Rectal smooth muscle tissue (tissue), 1 donor: ENCODE results near the gene TPK1.

Source experiments
- H3K27ac ChIP-seq: one replicate; pipeline ENCODE4 v1.7.0; 2013; ENCODE audit warnings: low read depth, low read length, inconsistent platforms
- H3K27me3 ChIP-seq: one replicate; pipeline ENCODE4 v1.7.0; 2013; ENCODE audit warnings: low read length; ENCODE audit not compliant: control insufficient read depth, insufficient read depth
- H3K36me3 ChIP-seq: one replicate; pipeline ENCODE4 v1.7.0; 2013; ENCODE audit warnings: low read length; ENCODE audit not compliant: control insufficient read depth, insufficient read depth
- H3K4me1 ChIP-seq: one replicate; pipeline ENCODE4 v1.7.0; 2013; ENCODE audit warnings: low read length; ENCODE audit not compliant: control insufficient read depth, insufficient read depth
- H3K4me3 ChIP-seq: one replicate; pipeline ENCODE4 v1.7.0; 2013; ENCODE audit warnings: low read length
- H3K9ac ChIP-seq: one replicate; pipeline ENCODE4 v1.7.0; 2013; ENCODE audit warnings: low read length

Gene TPK1

DNA sequence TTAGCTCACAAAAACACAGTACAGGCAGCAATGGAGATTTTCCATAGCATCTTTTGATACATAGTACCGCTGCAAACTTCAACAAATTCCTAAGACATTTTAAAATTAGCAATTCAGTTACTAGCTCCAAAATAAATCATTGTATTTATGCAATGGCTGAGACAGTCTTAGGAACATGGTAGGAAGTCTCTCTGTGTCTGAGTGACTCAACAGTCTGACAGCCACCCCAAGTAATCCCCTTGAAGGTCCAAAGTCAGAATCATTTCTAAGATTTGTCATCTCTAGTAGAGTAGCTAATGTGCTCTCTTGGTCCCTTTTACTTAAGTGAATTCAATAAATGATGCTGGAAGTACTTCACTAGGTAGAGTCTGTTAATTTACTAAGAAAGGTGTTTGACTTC lies 338.6 kb downstream of the TPK1 start:
- Histone ChIP-seq H3K4me1 (no peaks in the 10 kb centered on the region), H3K27ac (no peak overlapping the region), H3K9ac (no peak overlapping the region), H3K36me3 (no peaks in the 10 kb centered on the region), H3K4me3 (no peak overlapping the region), H3K27me3 (no peaks in the 10 kb centered on the region)

DNA sequence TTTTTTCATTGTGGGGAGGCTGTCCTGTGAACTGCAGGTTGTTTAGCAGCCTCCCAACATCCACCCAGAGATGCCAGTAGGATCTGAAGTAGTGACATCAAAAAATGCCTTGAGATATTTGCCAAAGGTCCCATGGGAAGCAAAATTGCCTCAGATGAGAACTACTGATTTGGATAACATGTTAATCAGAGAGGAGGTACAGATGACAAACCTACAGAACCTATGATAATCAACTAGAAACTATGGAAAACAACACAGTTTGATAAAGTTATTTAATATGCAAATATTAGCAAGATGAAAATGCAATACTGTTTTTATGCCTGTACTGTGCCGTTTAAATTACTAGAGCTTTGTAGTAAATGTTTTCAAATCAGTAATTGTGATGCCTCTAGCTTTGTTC lies 341.5 kb downstream of the TPK1 start:
- no peak overlapping the region for H3K9ac ChIP-seq
- no peaks in the 10 kb centered on the region for H3K36me3 ChIP-seq
- H3K27me3 ChIP-seq = no peaks in the 10 kb centered on the region
- no peak overlapping the region for H3K4me3 ChIP-seq
- H3K27ac ChIP-seq = no peak overlapping the region
- no peaks in the 10 kb centered on the region for H3K4me1 ChIP-seq

DNA sequence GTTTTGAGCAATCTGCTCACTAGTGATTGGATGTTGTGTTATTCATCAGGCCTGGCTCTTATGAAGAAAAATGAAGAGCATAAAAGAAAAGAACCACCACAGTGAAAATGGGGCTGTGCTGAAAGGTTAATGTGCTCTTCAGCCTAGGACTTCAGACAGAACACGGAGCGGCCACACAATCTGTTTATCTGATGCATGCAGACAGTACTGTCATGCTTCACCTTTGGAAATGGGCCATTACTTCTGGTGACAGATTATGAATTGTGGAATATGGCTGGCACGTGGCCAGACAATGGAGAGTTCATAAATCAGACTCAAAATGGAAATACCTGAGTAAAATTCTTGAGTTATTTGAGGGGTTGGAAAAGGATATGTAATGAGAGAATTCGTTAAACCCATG lies 346.3 kb downstream of the TPK1 start:
- no peak overlapping the region for H3K9ac ChIP-seq
- H3K36me3 ChIP-seq = no peaks in the 10 kb centered on the region
- H3K27me3 ChIP-seq = no peaks in the 10 kb centered on the region
- H3K27ac ChIP-seq = no peak overlapping the region
- H3K4me1 ChIP-seq = no peaks in the 10 kb centered on the region
- H3K4me3 ChIP-seq = no peak overlapping the region

DNA sequence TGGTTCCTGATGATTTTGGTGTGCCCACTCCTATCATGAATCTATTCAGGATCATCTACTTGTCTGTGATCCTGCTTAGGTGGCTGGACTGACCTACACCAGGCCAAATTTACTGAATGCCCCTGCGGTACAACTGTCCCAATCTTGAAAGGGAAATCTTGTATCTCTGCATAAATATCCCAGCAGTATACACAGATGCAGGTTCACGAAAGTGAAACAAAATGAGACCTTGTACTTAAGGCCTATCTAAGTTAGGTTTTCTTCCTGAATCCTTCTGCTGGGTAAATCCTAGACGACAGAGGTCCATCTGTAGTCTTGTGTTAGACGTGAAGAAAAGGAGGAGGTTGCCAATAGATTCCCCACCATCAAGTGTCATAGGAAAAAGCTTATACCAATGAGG lies 346.9 kb downstream of the TPK1 start:
- H3K9ac ChIP-seq = no peak overlapping the region
- H3K4me3 ChIP-seq = no peak overlapping the region
- no peaks in the 10 kb centered on the region for H3K27me3 ChIP-seq
- no peak overlapping the region for H3K27ac ChIP-seq
- H3K4me1 ChIP-seq = no peaks in the 10 kb centered on the region
- no peaks in the 10 kb centered on the region for H3K36me3 ChIP-seq

DNA sequence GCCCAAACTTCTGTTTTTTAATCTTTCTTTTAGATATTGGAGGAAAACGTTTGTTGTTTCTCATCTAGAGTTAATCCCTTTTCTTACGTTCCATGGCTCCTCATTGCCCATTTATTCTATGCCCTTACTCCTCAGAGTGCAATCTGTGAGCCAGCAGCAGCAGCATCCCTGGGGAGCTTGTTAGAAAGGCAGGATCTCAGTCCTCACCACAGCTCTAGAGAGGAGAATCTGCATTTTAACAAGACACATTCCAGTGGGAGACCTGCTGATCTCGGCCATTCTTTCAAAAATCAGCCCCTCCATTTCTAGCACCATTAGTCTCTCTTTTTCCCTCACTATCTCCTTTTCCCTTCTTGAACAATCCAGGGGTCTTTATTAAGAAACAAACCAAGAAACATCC lies 348.0 kb downstream of the TPK1 start:
- H3K4me3 ChIP-seq = no peak overlapping the region
- H3K4me1 ChIP-seq = no peaks in the 10 kb centered on the region
- H3K27me3 ChIP-seq = no peaks in the 10 kb centered on the region
- H3K36me3 ChIP-seq = no peaks in the 10 kb centered on the region
- no peak overlapping the region for H3K9ac ChIP-seq
- H3K27ac ChIP-seq = no peak overlapping the region

DNA sequence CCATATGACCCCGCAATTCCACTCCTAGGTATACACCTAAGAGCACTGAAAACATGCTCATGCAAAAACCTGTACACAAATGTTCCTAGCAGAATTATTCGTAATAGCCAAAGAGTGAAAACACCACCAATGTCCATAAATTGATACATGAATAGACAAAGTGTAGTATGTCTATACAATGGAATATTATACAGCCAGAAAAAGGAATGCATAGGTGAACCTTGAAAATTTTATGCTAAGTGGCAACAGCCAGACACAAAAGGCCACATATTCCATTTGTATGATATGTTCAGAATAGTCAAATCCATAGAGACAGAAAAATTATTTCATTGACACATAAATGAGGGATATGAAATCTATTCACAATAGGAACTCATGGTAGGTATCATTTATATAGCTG lies 351.4 kb downstream of the TPK1 start:
- Histone ChIP-seq H3K27me3 (no peaks in the 10 kb centered on the region), H3K9ac (no peak overlapping the region), H3K27ac (no peak overlapping the region), H3K4me3 (no peak overlapping the region), H3K36me3 (no peaks in the 10 kb centered on the region), H3K4me1 (no peaks in the 10 kb centered on the region)

DNA sequence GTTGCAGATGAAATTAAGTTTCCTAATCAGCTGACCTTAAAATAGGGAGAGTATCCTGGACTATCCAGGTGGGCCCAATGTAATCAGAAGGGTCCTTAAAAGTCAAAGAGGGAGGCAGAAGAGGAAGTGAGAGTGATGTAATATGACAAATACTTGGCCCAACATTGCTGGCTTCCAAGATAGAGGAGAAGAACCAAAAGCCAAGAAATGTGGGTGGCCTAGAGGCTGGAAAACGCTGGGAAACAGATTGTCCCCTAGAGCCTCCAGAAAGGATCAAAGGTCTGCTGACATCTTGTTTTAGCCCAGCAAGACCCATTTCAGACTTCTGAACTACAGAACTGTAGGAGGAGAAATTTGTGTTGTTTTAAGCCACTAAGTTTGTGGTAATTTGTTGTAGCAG lies 352.7 kb downstream of the TPK1 start:
- no peaks in the 10 kb centered on the region for H3K4me1 ChIP-seq
- H3K4me3 ChIP-seq = no peak overlapping the region
- H3K27ac ChIP-seq = no peak overlapping the region
- no peaks in the 10 kb centered on the region for H3K27me3 ChIP-seq
- no peaks in the 10 kb centered on the region for H3K36me3 ChIP-seq
- no peak overlapping the region for H3K9ac ChIP-seq

DNA sequence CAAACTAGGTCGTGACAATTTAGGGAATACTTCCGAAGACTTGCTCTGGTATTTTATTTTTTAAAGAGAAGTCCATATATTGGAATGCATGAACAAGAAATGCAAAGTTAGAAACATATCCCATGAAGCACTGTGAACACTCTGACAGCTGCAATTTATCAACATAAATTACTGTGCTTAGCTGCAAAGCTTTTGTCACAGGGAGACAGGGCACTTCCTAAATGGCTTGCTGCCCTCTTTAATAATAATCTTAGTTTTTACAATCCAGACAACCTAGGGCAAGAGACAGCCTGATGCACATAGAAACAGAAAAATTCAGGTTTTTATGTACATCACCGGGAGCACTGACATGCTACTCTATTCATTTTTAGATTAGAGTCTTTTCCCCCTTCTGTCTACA lies 354.0 kb downstream of the TPK1 start:
- no peaks in the 10 kb centered on the region for H3K36me3 ChIP-seq
- H3K4me3 ChIP-seq = no peak overlapping the region
- H3K9ac ChIP-seq = no peak overlapping the region
- no peak overlapping the region for H3K27ac ChIP-seq
- H3K4me1 ChIP-seq = no peaks in the 10 kb centered on the region
- H3K27me3 ChIP-seq = no peaks in the 10 kb centered on the region

DNA sequence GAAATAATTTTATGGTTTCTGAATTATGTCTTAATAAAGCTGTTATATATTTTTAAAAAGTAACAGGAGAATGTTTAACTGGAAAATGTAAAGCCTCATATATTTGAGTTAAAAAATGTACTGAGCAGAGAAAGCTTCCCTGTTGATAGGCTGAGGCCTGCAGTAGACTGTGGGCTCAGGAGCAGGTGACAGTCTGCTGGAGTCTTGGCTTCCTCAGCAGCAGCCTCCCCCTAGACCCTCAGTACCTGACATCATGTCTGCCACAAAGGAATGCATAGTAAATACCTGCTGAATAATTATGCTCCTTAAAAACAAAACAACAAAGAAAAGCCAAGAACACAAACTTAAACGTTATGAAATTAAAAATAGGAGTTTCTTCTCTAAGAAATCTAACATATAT lies 358.5 kb downstream of the TPK1 start:
- Histone ChIP-seq H3K4me1 (no peaks in the 10 kb centered on the region), H3K9ac (no peak overlapping the region), H3K36me3 (no peaks in the 10 kb centered on the region), H3K4me3 (no peak overlapping the region), H3K27me3 (no peaks in the 10 kb centered on the region), H3K27ac (no peak overlapping the region)

DNA sequence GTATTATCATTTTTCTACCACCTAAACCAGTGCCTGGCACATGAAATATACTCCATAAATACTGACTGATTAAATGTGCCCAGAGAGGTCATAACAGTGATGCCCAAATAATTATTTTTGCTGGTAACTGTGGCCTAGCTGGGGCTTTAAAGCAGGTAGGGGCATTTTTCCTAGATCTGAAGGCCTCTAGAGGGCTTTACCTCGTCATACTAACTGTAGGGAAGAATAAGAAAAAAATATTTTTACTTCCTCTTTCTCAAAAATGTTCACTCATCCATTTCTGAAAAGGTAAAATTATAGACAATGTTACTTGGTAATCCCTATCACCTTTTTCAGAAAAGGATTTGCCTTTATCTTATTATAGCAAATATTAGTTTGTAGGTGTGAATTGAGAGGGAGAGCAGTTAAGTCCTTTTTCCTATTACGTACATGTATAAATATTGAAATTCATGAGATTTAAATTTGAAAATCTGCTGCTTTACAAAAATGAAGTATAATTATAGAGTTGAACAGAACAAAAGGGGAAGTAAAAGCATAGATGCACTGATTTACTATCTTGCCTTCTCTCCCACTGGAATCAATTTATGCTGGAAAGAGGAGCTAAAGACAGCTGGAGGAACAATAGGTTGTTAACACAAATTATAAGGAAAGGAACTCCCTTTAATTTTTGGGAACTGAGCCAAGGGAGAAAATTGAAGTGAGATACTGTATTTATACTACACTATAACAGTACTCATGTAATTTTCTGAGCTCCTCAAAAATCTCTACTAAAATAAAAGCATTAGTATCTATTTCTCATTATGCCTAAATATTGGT lies 360.8 kb downstream of the TPK1 start:
- Histone ChIP-seq H3K4me1 (peaks cover under 1% of the 10 kb centered on the region), H3K9ac (no peak overlapping the region), H3K36me3 (no peaks in the 10 kb centered on the region), H3K27ac (no peak overlapping the region), H3K27me3 (no peaks in the 10 kb centered on the region), H3K4me3 (no peak overlapping the region)

DNA sequence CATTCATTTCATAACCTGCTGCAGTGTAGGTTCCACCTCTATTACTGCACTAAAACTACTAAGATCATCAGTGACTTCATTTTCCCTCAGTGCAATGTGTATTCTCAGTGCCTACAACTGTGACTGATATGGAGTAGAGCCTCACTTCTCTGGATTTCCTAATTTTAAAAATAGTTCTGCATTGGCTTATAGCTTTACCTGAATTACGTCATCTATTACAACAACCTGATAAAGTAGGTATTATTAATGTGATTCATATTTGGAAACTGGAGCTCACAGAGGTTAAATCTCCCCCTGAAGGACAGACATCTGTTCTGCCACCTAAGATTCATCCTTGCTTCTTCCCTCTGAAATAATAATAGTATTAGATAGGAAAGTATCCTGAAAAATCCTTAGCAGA lies 361.5 kb downstream of the TPK1 start:
- Histone ChIP-seq H3K4me1 (peaks cover 3% of the 10 kb centered on the region), H3K36me3 (no peaks in the 10 kb centered on the region), H3K4me3 (no peak overlapping the region), H3K9ac (no peak overlapping the region), H3K27ac (no peak overlapping the region), H3K27me3 (no peaks in the 10 kb centered on the region)

DNA sequence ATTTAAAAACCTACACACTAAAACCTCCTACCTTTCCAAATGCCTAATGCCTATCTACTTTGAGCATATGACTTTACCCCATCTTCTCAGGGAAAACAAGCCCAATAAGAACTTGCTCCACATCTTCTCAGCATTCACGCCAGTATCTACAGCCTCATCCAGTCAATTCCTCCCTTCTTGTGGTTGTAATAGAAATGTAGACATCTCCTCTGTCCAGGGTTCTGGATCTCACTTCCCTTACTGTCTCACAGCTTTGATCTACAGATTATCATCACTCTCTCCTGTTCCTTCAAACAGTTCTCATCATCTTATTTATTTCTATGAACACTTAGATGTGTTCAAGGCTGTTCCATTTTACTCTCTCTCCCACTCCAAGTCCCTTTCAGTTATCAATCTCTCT lies 361.9 kb downstream of the TPK1 start:
- no peaks in the 10 kb centered on the region for H3K27me3 ChIP-seq
- H3K4me1 ChIP-seq = peaks cover 7% of the 10 kb centered on the region
- H3K9ac ChIP-seq = no peak overlapping the region
- H3K27ac ChIP-seq = no peak overlapping the region
- H3K4me3 ChIP-seq = no peak overlapping the region
- no peaks in the 10 kb centered on the region for H3K36me3 ChIP-seq

DNA sequence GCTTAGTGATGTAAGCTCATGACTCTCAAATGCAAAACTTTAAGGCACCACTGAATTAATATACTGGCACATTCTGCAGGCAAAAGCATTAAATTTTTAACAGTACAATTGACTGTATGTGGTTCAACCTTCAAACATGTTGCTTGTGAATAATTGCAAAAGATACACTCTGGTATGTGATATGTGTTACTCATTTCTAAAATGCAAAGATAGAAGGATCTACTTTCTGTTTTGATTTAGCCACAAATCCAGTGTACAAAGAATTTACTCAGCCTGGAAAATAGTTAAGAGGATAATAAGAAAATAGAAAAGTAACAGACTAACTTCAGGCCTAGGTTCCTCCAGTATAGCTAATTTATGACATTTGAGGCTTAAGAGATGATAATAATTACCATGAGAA lies 365.8 kb downstream of the TPK1 start:
- no peak overlapping the region for H3K9ac ChIP-seq
- H3K27me3 ChIP-seq = no peaks in the 10 kb centered on the region
- H3K4me3 ChIP-seq = no peak overlapping the region
- no peaks in the 10 kb centered on the region for H3K36me3 ChIP-seq
- no peak overlapping the region for H3K27ac ChIP-seq
- H3K4me1 ChIP-seq = peaks cover 7% of the 10 kb centered on the region
